Activated naive CD4-positive, alpha-beta T cell treated with anti-CD3 and anti-CD28 coated beads for 36 hours (primary cell): ENCODE data around the gene DNAJB11. TPM values are rescaled to one million over a fixed set of nuclear protein-coding genes. Genes with fewer than 3 reads are reported as not detected.

Experiments used
- CTCF ChIA-PET: fragments of 350-600 bp; sonication (Branson Sonifier 250); formaldehyde crosslinking; loops from one replicate; lab custom pipeline; 2021; ENCODE audit warnings: antibody characterized with exemption; lab: Charles Lee
- DNase-seq: peaks from one replicate; pipeline ENCODE4 v3.0.0-alpha.2; 2020
- H3K27ac Mint-ChIP-seq: one replicate; pipeline ENCODE4 v1.8.0; 2021; ENCODE audit warnings: mild to moderate bottlenecking, mixed read lengths
- H3K27me3 Mint-ChIP-seq: one replicate; pipeline ENCODE4 v1.8.0; 2021; ENCODE audit warnings: low read depth, mixed read lengths
- H3K36me3 Mint-ChIP-seq: one replicate; pipeline ENCODE4 v1.8.0; 2021; ENCODE audit warnings: low read depth, mixed read lengths
- H3K4me1 Mint-ChIP-seq: one replicate; pipeline ENCODE4 v1.8.0; 2021; ENCODE audit warnings: low read depth, mixed read lengths
- H3K4me3 Mint-ChIP-seq: one replicate; pipeline ENCODE4 v1.8.0; 2021; ENCODE audit warnings: mild to moderate bottlenecking, moderate library complexity, mixed read lengths
- H3K9me3 Mint-ChIP-seq: one replicate; pipeline ENCODE4 v1.8.0; 2021; ENCODE audit warnings: mixed read lengths
- intact Hi-C: fragments of 100-400 bp; cut with micrococcal nuclease; formaldehyde crosslinking; loops from one replicate; pipeline ENCODE4 v1.15.1; 2023
- total RNA-seq, 2 experiments: library from RNA; stranded (reverse); gene quantifications; one replicate each; pipeline ENCODE4 v1.2.3, GENCODE V29; 2021

The DNAJB11 gene
- total RNA-seq, 2 experiments from 2014 or later, result 30.0 to 30.5 TPM

- CTCF ChIA-PET, result interaction anchor here (1.2 to 2.1 kb wide), 2 partner anchors 16 to 18 kb away, joined by 3 to 13 read pairs; no protein-coding TSS in a partner anchor
Measured at GRCh38 chr3:186599142-186599784, 28.7 kb downstream of the DNAJB11 start.

GRCh38 chr3:186599785-186600166, 29.3 kb downstream of the DNAJB11 start:
- H3K9me3 Mint-ChIP-seq, result no peaks in the 10 kb centered on the region
- intact Hi-C loops, result no loop called here

More at GRCh38 chr3:186599142-186599784, 28.7 kb downstream of the DNAJB11 start:
- H3K9me3 Mint-ChIP-seq, result no peaks in the 10 kb centered on the region
- intact Hi-C loops, result no loop called here
- DNase-seq, result no peak
- no peak overlapping the region for H3K27ac Mint-ChIP-seq
- H3K36me3 Mint-ChIP-seq, result no peaks in the 10 kb centered on the region
- H3K4me3 Mint-ChIP-seq, result no peak overlapping the region
- no peaks in the 10 kb centered on the region for H3K27me3 Mint-ChIP-seq
- no peaks in the 10 kb centered on the region for H3K4me1 Mint-ChIP-seq

DNA sequence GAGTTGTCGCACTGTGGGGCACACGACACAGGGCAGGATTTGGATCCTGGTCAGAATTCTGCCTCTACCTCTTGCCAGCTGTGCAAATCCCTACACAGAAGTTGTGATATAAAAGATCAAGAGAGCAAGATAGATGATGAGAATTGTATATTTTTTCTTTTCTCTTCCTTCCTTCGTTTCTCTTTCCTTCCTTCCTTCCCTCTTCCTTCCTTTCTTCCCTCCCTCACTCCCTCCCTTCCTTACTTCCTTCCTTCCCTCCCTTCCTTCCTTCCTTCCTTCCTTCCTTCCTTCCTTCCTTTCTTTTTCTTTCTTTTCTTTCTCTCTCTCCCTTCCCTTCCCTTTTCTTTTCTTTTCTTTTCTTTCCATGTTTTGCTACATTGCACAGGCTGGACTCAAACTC, 30.4 kb downstream of the DNAJB11 start:
- DNase-seq, result no peak
- no peak overlapping the region for H3K4me3 Mint-ChIP-seq
- intact Hi-C loops, result no loop called here
- CTCF ChIA-PET, result interaction anchor here (1.1 to 2.1 kb wide), 3 partner anchors 14 to 657 kb away, joined by 3 to 13 read pairs (median 3); no protein-coding TSS in a partner anchor
- H3K9me3 Mint-ChIP-seq, result no peaks in the 10 kb centered on the region
- no peaks in the 10 kb centered on the region for H3K4me1 Mint-ChIP-seq
- H3K27ac Mint-ChIP-seq, result no peak overlapping the region
- no peaks in the 10 kb centered on the region for H3K27me3 Mint-ChIP-seq
- H3K36me3 Mint-ChIP-seq, result no peaks in the 10 kb centered on the region

More at GRCh38 chr3:186599785-186600166, 29.3 kb downstream of the DNAJB11 start:
- Mint-ChIP-seq H3K36me3 (no peaks in the 10 kb centered on the region), H3K27ac (no peak overlapping the region), H3K4me1 (no peaks in the 10 kb centered on the region), H3K27me3 (no peaks in the 10 kb centered on the region), H3K4me3 (no peak overlapping the region)
- CTCF ChIA-PET, result interaction anchor here (1.1 to 2.1 kb wide), 3 partner anchors 15 to 656 kb away, joined by 3 to 13 read pairs (median 3); no protein-coding TSS in a partner anchor
- no peak for DNase-seq

- intact Hi-C loops, result no loop called here
- H3K4me1 Mint-ChIP-seq, result no peaks in the 10 kb centered on the region
- H3K4me3 Mint-ChIP-seq, result no peak overlapping the region
- no peak overlapping the region for H3K27ac Mint-ChIP-seq
- no peaks in the 10 kb centered on the region for H3K9me3 Mint-ChIP-seq
- no peaks in the 10 kb centered on the region for H3K27me3 Mint-ChIP-seq
- DNase-seq, result no peak
- no peaks in the 10 kb centered on the region for H3K36me3 Mint-ChIP-seq
- CTCF ChIA-PET, result interaction anchor here (0.6 to 1.8 kb wide), 3 partner anchors 12 to 620 kb away, joined by 7 to 9 read pairs (median 9); no protein-coding TSS in a partner anchor
Measured at GRCh38 chr3:186603159-186603558, 32.6 kb downstream of the DNAJB11 start.

GRCh38 chr3:186605078-186605477, 34.6 kb downstream of the DNAJB11 start:
- H3K4me1 Mint-ChIP-seq, result no peaks in the 10 kb centered on the region
- no peak overlapping the region for H3K4me3 Mint-ChIP-seq
- intact Hi-C loops, result no loop called here
- no peak overlapping the region for H3K27ac Mint-ChIP-seq
- H3K36me3 Mint-ChIP-seq, result no peaks in the 10 kb centered on the region
- no peaks in the 10 kb centered on the region for H3K27me3 Mint-ChIP-seq
- CTCF ChIA-PET, result interaction anchor here (0.7 to 1.3 kb wide), 3 partner anchors 8 to 14 kb away, joined by 3 to 5 read pairs (median 3); no protein-coding TSS in a partner anchor
- H3K9me3 Mint-ChIP-seq, result no peaks in the 10 kb centered on the region
- DNase-seq, result no peak

DNA sequence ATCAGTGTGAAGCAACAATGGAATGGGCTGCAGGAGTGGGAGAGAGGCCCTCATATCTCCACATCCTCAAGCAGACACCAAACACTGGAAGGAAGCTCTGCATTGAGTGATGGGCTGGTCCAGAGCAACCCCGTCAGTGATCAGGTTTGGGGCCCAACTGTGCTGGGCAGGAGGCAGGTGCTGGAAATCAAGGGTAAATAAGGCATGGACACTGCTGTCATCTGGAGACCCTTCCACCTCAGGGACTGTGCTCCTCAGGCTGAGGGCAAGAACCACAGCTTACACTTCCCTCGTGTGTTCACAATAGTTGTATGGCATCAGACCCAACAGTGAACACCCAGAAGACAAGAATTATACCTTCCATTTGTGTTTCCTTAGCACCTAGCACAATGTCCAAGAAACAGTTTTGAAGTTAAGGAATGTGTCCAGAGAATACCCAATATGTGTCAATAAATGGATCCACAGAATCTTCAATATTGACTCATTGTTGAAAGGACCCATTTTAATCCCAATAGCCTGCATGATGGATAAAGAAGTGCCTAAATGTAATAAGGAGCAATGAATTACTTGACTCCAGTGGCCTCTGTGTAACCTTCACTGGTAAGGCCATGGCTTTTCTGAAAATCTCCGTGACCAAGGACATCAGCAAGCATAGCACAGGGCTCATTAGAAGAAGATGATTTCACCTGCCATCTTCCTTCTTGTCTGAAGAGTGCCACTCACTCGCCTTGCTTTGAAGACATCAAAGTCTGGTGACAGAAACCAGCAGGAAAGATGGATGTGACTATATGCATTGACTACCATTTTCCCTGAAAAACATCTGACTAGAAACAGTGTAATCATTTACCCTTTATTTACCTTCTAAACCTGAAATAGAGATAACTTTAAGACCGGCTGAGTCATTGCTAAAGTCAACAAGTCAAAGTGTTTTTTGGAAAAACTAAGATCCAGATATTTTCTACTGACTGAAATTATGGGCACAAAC, 35.3 kb downstream of the DNAJB11 start:
- H3K4me1 Mint-ChIP-seq, result no peaks in the 10 kb centered on the region
- intact Hi-C loops, result no loop called here
- no peak overlapping the region for H3K4me3 Mint-ChIP-seq
- H3K9me3 Mint-ChIP-seq, result no peaks in the 10 kb centered on the region
- no peak overlapping the region for H3K27ac Mint-ChIP-seq
- DNase-seq, result no peak
- H3K27me3 Mint-ChIP-seq, result no peaks in the 10 kb centered on the region
- CTCF ChIA-PET, result interaction anchor here (1.2 kb wide), 1 partner anchor 11 kb away, joined by 5 read pairs; no protein-coding TSS in a partner anchor
- no peaks in the 10 kb centered on the region for H3K36me3 Mint-ChIP-seq

GRCh38 chr3:186608624-186609215, 38.2 kb downstream of the DNAJB11 start:
- intact Hi-C loops, result no loop called here
- Mint-ChIP-seq H3K27me3 (peaks cover 4% of the 10 kb centered on the region), H3K36me3 (no peaks in the 10 kb centered on the region), H3K4me1 (no peaks in the 10 kb centered on the region), H3K9me3 (no peaks in the 10 kb centered on the region), H3K27ac (no peak overlapping the region), H3K4me3 (no peak overlapping the region)
- no peak for DNase-seq
- CTCF ChIA-PET, result interaction anchor here (0.6 to 2.6 kb wide), 5 partner anchors 9 to 654 kb away, joined by 3 to 13 read pairs (median 4); no protein-coding TSS in a partner anchor

- CTCF ChIA-PET, result interaction anchor here (0.6 to 2.6 kb wide), 6 partner anchors 8 to 655 kb away, joined by 3 to 13 read pairs (median 4); no protein-coding TSS in a partner anchor
- DNase-seq, result peak; percentile 38
- no peaks in the 10 kb centered on the region for H3K9me3 Mint-ChIP-seq
- intact Hi-C loops, result no loop called here
- H3K36me3 Mint-ChIP-seq, result no peaks in the 10 kb centered on the region
- peaks cover 1% of the 10 kb centered on the region for H3K4me1 Mint-ChIP-seq
- peaks cover 6% of the 10 kb centered on the region for H3K27me3 Mint-ChIP-seq
- no peak overlapping the region for H3K27ac Mint-ChIP-seq
- no peak overlapping the region for H3K4me3 Mint-ChIP-seq
Measured at GRCh38 chr3:186609247-186609868, 38.8 kb downstream of the DNAJB11 start.

DNA sequence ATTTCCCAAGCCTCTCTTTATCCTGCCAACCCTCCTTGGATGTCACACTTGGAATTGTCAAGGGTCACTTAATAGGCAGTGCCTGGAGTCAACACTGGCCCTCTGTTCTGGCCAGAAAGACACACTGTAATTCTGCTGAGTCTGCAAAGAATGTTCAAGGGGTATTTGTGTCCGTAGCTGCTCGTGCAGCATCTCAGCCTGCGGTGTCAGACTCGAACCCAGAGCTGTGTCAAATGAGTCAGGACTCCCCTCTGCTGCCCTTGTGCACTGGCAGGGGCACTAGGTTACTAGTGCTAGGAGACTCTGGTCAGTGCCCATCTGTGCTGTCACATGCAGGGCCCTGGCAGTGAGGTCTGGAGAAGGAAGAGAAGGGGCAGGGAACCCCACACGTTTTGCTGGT, 41.5 kb downstream of the DNAJB11 start:
- Mint-ChIP-seq H3K9me3 (no peaks in the 10 kb centered on the region), H3K4me3 (no peak overlapping the region), H3K36me3 (no peaks in the 10 kb centered on the region), H3K4me1 (peaks cover 16% of the 10 kb centered on the region), H3K27me3 (peaks cover 9% of the 10 kb centered on the region), H3K27ac (no peak overlapping the region)
- CTCF ChIA-PET, result interaction anchor here (1.0 to 6.2 kb wide), 3 partner anchors 9 to 209 kb away, joined by 3 to 99 read pairs (median 3); no protein-coding TSS in a partner anchor
- intact Hi-C loops, result loop anchor here (10.0 kb wide), 1 partner anchor 553 kb away; no protein-coding TSS in a partner anchor
- DNase-seq, result no peak

- Mint-ChIP-seq H3K9me3 (no peaks in the 10 kb centered on the region), H3K27me3 (peaks cover 14% of the 10 kb centered on the region), H3K4me3 (no peak within 1 kb of the TSS), H3K27ac (no peak within 1 kb of the TSS), H3K36me3 (no peaks in the 10 kb centered on the region), H3K4me1 (peaks cover 18% of the 10 kb centered on the region)
- intact Hi-C loops, result loop anchor here (10.0 kb wide), 1 partner anchor 552 kb away; no protein-coding TSS in a partner anchor
- DNase-seq, result no peak
- CTCF ChIA-PET, result interaction anchor here (1.0 to 6.2 kb wide), 6 partner anchors 8 to 208 kb away, joined by 3 to 99 read pairs (median 4); no protein-coding TSS in a partner anchor
Measured at GRCh38 chr3:186612721-186613636, 42.5 kb downstream of the DNAJB11 start, which contains the start of gene AHSG. AHSG (plus strand) TSS chr3:186613060; CDS start chr3:186613142, 82 bp downstream.
